Large intestine (tissue), 3 donors: ENCODE measurements around the gene PGA3. TPM values are rescaled to one million over a fixed set of nuclear protein-coding genes. Genes with fewer than 3 reads are reported as not detected.
"Not testable (repeated sequence)": the region's sequence is repeated elsewhere in the genome, so short reads cannot be mapped to it uniquely, and the experiment has no call there.

Experiments used
- DNase-seq, 2 donors: peaks; one replicate each; pipeline versions ENCODE4 v3.0.0 to v3.0.0-alpha.2; 2013
- H3K27ac ChIP-seq: one replicate; pipeline ENCODE4 v1.5.1; 2013; ENCODE audit warnings: low read length
- H3K27me3 ChIP-seq: 2 replicates; pipeline ENCODE4 v1.6.1; 2013; ENCODE audit warnings: low read length; ENCODE audit not compliant: control insufficient read depth, insufficient read depth
- H3K36me3 ChIP-seq: 2 replicates; pipeline ENCODE4 v1.6.1; 2013; ENCODE audit warnings: low read length; ENCODE audit not compliant: control insufficient read depth, insufficient read depth
- H3K4me1 ChIP-seq: one replicate; pipeline ENCODE4 v1.6.1; 2013; ENCODE audit warnings: low read length; ENCODE audit not compliant: control insufficient read depth, insufficient read depth
- H3K4me3 ChIP-seq: one replicate; pipeline ENCODE4 v1.5.1; 2013; ENCODE audit warnings: low read length
- H3K9me3 ChIP-seq: one replicate; pipeline ENCODE4 v1.6.1; 2013; ENCODE audit warnings: mild to moderate bottlenecking, low read depth, low read length, moderate library complexity; ENCODE audit not compliant: control insufficient read depth
- WGBS: methylation state at CpG from one replicate; pipeline ENCODE4 v1.1.5; 2013; ENCODE audit warnings: low lambda C conversion rate; ENCODE audit not compliant: insufficient coverage; 5-methylcytosine and 5-hydroxymethylcytosine counted together
- polyA plus RNA-seq: library from polyadenylated mRNA; unstranded; fragments of 120-200 nt; gene quantifications from one replicate; pipeline ENCODE4 v1.2.1, GENCODE V29; 2013

Gene PGA3
- polyA plus RNA-seq, 1 donor = 0.63 TPM

GRCh38 chr11:61204502-61205059 lies 1.3 kb downstream of the PGA3 start:
- H3K27ac ChIP-seq, H3K4me1 ChIP-seq, H3K4me3 ChIP-seq, H3K27me3 ChIP-seq, H3K9me3 ChIP-seq, H3K36me3 ChIP-seq, DNase-seq: not testable (repeated sequence)
- WGBS = 77% methylated on average over 6 of the region's 14 CpGs

- H3K4me3 ChIP-seq, H3K9me3 ChIP-seq: not testable (repeated sequence)
These were observed 4.5 kb downstream of the PGA3 start for GRCh38 chr11:61207636-61208310.

GRCh38 chr11:61210629-61211028 lies 7.3 kb downstream of the PGA3 start:
- H3K9me3 ChIP-seq, DNase-seq, H3K27me3 ChIP-seq, H3K4me3 ChIP-seq, H3K4me1 ChIP-seq, H3K27ac ChIP-seq, H3K36me3 ChIP-seq: not testable (repeated sequence)
- no CpG with 5 or more reads among the region's 6 CpGs for WGBS

More at GRCh38 chr11:61207636-61208310, 4.5 kb downstream of the PGA3 start:
- H3K27me3 ChIP-seq, H3K27ac ChIP-seq, H3K4me1 ChIP-seq, DNase-seq, H3K36me3 ChIP-seq: not testable (repeated sequence)
- WGBS = no CpG with 5 or more reads among the region's 9 CpGs

- H3K9me3 ChIP-seq, DNase-seq, H3K27me3 ChIP-seq, H3K4me1 ChIP-seq, H3K4me3 ChIP-seq, H3K36me3 ChIP-seq, H3K27ac ChIP-seq: not testable (repeated sequence)
- 89% methylated on average over 3 of the region's 10 CpGs for WGBS
These were observed 8.1 kb downstream of the PGA3 start for GRCh38 chr11:61211327-61211952.

GRCh38 chr11:61212202-61212601 lies 8.9 kb downstream of the PGA3 start:
- not testable (repeated sequence) for H3K9me3 ChIP-seq, H3K36me3 ChIP-seq, H3K27ac ChIP-seq, H3K4me1 ChIP-seq, H3K27me3 ChIP-seq, DNase-seq, H3K4me3 ChIP-seq
- no CpG with 5 or more reads among the region's 15 CpGs for WGBS

- not testable (repeated sequence) for H3K27ac ChIP-seq, H3K4me1 ChIP-seq, H3K36me3 ChIP-seq, DNase-seq, H3K9me3 ChIP-seq, H3K27me3 ChIP-seq, H3K4me3 ChIP-seq
- no CpG with 5 or more reads among the region's 3 CpGs for WGBS
These were observed 10.5 kb downstream of the PGA3 start for GRCh38 chr11:61213711-61214324.

GRCh38 chr11:61218306-61218705 lies 15.0 kb downstream of the PGA3 start:
- not testable (repeated sequence) for H3K4me1 ChIP-seq

GRCh38 chr11:61219016-61219415 lies 15.7 kb downstream of the PGA3 start:
- H3K27ac ChIP-seq, H3K4me3 ChIP-seq, H3K9me3 ChIP-seq, H3K4me1 ChIP-seq, H3K36me3 ChIP-seq, H3K27me3 ChIP-seq: not testable (repeated sequence)
- peak in 1 of 2 donors; percentile 6 for DNase-seq
- no CpG with 5 or more reads among the region's 5 CpGs for WGBS

More at GRCh38 chr11:61218306-61218705, 15.0 kb downstream of the PGA3 start:
- H3K36me3 ChIP-seq, DNase-seq, H3K9me3 ChIP-seq, H3K4me3 ChIP-seq, H3K27me3 ChIP-seq, H3K27ac ChIP-seq: not testable (repeated sequence)
- no CpG with 5 or more reads among the region's 4 CpGs for WGBS

GRCh38 chr11:61222047-61222446 lies 18.7 kb downstream of the PGA3 start, which contains the start of gene PGA4:
Gene PGA4 (plus strand): TSS chr11:61222347. CDS start chr11:61222401, 54 bp downstream.
- H3K36me3 ChIP-seq, H3K27ac ChIP-seq, H3K4me1 ChIP-seq, H3K4me3 ChIP-seq, H3K27me3 ChIP-seq, H3K9me3 ChIP-seq, DNase-seq: not testable (repeated sequence)
- no CpG with 5 or more reads among the region's 8 CpGs for WGBS

GRCh38 chr11:61222692-61223091 lies 19.4 kb downstream of the PGA3 start:
- WGBS = no CpG with 5 or more reads among the region's 5 CpGs
- not testable (repeated sequence) for H3K36me3 ChIP-seq, H3K9me3 ChIP-seq, H3K4me3 ChIP-seq, H3K4me1 ChIP-seq, H3K27me3 ChIP-seq, H3K27ac ChIP-seq, DNase-seq
